HG03025 (cell line): ENCODE data around the gene DNM3.
A peak's percentile ranks its signal among the peaks of the same experiment; 100 is the strongest.

Source experiments
- ATAC-seq: cut with Tn5 transposase; IDR thresholded peaks from one replicate; pipeline ENCODE4 v1.9.1; 2021; ENCODE audit warnings: mild to moderate bottlenecking, moderate library complexity; ENCODE audit not compliant: unreplicated experiment, low FRiP score

Gene DNM3

DNA sequence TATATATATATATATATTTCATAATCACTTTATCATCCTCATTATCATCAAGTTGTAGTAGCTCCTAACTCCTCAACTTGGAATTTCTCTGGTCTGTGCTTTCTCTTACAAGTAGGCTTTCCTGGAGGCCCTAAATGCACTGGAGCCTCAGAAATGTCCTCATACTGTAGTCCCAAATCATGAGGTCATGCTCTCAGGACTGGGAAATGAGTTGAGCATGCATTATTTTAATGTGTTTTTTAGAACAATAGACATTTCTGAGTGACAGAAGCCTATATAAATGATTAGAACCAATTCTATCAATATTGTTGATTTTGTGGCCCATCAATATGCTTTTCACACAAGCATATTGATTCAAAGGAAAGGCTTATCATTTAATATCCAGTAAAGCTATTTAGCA lies 536.3 kb downstream of the DNM3 start:
- no peak for ATAC-seq

DNA sequence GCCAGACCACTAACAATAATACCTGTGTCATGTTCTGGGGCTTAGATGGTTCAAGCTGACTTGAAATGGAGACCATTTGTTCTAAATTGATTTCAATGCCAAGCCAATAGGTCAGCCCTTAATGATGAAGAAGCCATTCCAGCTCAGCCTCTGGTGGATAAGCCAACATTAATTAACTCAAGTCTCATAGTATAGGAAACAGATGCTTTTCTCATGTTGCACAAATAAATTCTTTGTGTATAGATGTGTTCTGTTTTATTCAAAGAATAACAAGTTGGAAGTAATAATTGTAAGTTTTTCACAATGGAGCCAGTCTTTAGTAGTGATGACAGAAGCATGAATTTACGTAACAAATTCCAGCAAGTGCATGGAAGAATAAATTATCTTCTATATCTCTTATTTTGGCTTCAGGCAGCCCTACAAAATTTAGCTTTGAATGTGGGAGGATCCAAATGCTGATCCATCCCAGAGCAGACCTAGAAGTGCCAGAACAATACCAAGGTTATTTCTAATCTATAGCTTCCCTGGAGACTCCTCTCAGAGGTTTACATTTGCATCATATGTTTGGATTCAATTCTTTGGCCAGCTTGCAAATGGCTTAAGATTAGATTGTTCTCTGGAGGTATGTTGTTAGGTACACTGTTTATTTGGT lies 536.9 kb downstream of the DNM3 start:
- no peak for ATAC-seq

DNA sequence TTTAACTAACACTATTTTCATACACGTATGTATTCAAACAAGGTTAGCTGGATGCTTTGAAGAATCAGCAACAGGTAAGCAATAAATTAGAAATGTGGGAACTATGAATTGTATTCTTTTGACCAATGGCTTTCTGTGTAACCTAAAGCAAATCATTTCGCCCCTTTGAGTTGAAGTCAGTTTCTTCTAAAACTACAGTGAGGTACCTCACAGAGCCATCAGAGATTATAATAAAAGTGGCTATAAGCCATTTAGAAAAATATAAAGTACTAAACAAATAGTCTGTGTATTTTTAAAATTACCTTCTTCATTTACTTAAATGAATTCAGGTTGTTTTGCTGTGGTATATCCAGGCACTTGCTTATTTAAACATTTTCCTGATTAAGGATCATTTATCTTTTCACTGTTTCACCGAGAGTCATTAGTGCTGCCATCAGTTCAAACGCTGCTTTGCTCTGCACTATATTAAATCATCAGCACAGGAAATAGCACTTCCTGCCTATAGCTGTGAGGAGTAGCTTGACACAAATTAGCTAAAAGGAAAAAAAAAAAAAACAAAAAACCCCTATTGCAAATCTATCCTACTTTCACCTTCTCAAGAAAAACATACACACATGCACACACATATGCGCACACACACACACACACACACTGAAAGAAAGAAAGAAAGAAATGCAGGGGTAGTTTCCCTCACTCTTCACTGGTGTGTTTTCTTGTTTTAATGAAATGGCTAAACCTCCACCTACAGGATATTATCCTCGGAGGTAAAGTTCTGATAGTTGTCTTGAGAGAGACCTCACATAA lies 539.3 kb downstream of the DNM3 start:
- peak; percentile 79 for ATAC-seq

DNA sequence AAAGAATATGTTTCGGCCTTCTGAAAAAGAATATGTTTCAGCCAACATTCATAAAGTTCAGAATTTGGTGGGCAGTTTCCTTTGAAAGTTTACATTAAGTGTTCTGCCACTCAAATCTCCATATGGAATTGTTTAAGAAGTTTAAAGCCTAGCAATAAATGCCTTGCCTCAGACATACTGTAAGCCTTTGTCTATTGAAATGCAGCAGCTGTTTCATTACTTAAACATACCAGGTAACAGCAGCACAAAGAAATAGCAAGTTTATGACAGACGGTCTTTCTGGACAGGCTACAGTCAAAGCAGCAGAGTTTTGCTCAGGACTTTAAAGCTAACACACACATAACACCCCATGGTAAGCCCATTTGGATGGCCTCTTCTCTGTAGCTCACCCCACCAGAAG lies 540.6 kb downstream of the DNM3 start:
- no peak for ATAC-seq

DNA sequence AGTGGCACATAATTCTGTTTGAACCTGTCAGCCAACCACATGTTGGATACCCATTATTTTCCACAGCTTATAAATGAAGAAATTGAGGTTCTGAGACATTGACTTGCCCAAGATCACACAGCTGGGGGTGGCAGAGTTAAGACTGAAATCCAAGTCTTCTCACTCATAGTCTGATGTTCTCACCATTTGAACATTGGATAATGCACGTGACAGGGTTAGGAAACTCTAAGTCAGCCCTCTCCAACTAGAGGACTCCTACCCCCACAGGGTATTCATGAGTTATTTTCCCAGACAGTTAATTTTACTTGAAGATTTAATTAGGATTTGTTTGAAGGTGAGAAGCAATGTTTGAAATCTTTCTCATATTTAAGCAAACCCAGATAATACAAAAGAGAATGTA lies 541.1 kb downstream of the DNM3 start:
- ATAC-seq: no peak

DNA sequence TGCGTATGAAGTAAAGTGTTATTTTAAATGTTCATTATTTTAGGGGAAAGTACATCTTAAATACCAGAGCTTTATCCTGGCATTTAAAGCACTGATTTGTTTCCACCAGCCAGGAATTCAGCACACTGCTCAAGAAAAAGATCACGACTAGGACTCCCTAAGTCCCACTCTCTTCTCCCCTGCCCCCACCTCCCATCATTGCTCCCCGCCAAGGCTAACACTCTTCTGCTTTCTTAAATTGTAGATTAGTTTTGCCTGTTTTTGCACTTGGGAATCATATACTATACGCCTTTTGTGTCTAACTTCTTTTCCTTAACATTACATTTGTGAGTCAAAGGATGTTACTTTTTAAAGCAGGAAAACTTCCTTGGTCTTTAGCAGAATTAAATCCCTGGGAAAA lies 541.7 kb downstream of the DNM3 start:
- ATAC-seq: no peak

DNA sequence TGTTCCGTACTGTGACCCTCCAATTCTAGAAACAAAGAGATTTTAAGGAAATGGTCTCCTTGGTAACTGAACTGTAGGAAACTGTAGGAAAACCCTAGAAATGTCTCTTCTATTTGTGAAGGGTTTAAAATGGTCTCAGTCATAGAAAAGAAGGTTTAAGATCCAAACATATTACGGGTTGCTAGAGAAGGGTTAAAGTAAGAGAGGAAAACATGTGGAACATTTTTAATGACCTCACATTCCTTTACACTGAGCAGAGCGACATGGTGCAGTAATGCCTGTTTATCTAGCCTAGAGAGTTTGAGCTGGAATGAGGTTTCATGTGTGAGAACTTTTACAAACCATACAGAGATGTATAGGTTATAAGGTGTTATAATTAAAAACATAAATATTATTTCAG lies 542.2 kb downstream of the DNM3 start:
- no peak for ATAC-seq

DNA sequence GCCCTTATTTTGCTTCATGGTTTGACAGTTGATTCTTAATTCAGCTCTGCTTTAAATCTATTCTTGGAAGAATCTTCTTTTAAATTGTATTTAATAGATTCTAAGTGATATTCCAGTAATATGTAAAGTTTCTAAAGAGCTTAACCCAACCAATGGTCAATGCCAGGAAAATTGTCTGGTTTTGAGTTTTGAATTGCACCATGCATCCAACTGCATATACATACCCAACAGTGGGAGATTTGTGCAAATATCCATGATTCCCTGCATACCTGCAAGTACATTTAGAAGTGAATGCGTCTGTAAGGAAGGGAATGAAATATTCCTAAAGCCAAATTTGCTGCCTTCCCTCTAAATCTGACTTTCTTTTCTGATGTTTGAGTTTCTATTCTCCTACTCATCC lies 543.4 kb downstream of the DNM3 start:
- ATAC-seq: no peak

DNA sequence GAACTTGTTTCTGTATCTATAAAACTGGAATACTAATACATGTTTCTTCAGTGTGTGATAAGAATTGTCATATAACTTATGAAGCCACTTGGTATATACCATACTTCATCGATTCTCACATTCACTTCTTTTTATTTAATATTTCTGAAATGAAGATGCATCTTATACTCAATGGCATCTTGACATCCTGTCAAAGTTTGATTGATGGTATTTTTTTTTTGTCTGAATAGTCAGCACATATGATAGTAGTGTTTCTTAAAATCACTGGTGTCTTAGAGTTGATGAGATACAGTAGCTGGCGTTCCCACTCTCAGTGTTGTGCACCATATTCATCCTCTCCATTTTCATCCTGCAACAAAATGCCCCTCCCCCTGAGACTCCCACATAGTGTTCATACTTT lies 544.7 kb downstream of the DNM3 start:
- no peak for ATAC-seq

DNA sequence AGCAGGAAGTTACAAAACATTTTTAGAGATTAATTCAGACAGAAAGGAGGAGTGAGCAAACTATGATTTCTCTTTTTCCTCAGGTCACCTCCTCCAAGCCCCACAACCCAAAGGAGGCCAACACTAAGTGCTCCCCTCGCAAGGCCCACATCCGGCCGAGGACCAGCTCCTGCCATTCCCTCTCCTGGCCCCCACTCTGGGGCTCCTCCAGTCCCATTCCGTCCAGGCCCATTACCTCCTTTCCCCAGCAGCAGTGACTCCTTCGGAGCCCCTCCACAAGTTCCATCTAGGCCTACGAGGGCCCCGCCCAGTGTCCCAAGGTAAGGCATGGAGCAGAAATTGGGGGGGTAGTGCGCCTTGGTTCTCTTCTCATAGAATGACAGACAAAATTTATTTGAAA lies 547.2 kb downstream of the DNM3 start:
- no peak for ATAC-seq

DNA sequence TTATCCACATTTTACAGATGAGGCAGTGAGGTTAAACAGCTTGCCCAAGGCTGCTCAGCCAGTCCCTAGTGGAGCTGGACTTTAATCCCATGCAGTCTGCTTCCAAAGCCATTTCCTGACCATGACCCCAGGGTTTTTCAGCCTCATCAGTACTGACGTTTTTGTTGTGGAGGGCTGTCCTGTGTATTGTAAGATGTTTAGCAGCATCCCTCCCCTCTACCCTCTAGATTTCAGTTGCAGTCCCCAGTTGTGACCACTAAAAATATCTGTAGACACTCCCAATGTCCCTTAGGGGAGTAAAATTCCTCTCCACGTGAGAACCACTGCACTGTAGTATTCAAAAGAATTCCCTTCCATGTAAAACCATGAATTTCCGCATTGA lies 549.0 kb downstream of the DNM3 start:
- no peak for ATAC-seq

DNA sequence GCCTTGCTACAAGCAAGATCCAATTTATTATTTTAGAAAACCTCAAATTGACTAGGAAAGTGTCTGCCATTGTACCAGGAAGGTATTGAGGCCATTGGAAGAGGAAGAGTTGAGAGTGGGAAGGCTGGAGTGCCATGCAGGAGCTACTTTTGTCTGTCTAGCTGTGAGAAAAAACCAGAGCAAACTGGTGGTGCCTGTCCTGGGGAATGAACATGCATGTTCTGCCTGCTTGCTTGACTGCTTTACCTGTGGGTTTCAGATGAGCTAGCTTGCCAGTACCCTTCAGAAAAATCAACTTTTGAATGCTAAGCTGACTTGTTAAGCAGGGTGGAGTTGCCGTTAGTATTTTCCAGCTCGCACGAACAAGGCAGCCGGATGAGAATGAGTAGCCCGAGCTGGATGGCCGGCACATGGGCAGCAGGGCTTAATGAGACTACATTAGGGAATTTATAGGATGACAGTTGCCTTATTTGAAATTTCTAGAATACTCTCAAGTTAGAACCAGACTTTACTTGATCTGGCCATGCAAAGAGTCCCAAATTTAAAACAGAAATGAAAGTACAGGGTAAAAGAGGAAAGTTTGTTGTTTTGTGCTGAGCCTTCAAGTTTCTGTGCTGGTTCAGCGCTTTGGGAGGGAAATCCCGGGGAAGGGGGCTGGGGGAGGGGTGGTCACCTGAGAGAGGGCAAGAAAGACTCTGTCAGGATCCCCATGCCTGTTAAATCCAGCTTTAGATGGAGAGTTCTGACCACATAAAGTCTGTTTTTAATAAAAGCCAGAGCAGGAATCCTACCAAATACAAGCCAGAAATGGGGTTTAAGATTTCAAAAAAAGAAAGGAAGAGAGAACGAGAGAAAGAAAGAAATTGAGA lies 549.6 kb downstream of the DNM3 start:
- peak; percentile 42 for ATAC-seq

DNA sequence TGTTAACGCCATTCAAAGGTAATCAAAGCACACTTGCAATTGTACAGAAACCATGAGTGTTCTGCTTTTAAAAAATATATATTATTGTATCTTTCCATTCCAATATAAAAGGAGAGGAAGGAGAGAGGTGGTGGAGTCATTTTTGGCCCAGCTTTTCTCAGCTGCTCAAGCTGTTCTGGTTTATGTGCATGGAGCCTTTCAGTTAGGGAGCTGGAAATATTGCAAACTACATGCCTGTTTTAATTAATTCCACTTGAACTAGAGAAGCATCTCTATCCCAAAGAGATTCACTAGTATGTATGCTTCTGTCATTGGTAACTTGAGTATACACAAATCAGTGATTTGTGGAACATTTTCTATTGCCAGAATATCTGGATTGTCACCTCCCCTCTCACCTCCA lies 550.7 kb downstream of the DNM3 start:
- no peak for ATAC-seq

DNA sequence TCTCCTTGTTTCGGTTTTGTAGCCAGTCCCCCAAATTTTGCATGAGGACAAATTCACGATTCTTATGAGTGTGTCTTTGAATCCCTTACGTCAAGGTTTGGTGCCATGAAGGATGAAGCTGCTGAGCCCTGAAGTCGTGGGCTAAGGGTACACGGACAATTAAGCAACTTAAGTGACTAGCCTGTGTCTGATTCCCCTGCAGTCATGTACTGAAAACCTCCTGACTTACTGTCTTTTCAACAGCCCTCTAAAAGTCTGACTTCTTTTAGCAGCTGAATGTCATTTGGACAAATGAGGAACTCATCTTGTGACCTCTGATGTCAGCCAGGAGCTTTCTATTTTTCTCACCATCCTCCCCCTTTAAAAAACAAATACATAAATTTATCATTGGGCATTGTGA lies 552.1 kb downstream of the DNM3 start:
- no peak for ATAC-seq

DNA sequence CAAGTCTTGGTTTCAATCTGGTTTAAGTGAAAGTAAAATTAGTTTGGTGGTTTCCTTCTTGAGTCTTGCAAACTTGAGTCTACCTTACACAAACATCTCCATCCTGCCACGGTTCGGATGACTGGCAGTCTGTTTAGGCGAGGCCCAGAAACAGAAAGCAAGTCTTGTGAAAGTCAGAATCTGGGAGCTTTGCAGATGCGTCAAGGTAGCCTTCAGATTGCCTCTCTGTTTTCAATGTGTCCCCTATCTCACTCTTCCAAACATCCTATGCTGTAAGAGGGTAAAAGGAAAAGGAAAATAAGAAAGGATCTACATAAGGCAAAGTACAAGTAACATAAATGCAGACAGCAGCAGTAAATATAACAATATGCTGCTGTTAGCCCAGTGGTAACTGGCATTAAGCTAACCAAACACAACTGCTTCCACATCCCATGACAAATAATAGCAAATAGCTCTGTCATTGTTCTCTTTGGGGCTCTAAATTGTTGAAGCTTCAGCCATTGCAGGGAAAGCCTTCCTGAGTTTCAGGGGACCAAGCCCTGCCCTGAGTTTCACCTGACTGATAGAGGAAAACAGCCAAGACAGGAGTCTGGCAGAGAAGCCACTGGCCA lies 552.9 kb downstream of the DNM3 start:
- ATAC-seq: peak; percentile 85

DNA sequence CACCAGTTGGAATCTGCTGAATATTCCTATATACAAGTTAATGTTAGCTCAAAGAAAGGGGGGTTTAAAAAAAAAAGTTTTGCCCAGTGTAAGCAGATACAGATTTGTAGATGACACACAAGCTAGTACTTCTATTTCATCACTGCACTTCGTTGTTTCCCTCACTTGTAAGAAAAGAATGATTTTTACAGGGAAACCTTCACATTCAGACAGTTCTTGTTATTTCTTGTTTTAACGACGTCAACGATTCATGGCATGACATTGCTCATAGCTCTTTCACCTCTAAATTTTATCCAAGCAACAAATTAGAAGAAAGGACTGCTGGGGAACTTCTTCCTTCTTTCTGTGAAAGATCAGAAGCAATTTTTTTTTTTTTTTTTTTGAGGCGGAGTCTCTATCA lies 553.5 kb downstream of the DNM3 start:
- ATAC-seq: no peak

DNA sequence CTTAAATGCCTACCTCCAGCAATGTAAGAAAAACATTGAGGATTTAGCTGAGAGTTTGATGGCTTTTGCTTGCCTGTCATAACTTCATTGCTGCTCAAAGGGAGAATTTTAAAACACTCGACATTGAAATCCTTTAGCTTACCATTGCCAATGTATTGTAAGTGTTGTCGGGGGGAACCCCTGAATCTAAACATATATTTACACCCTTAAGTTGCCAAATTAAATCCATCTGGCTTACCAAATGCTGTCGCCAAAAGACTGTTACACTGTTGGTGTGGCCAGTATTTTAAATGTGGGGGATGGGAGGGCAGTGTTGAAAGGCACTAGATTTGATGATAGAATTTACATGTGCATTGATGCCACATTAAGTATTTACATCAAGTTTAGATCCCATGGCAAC lies 554.3 kb downstream of the DNM3 start:
- no peak for ATAC-seq

DNA sequence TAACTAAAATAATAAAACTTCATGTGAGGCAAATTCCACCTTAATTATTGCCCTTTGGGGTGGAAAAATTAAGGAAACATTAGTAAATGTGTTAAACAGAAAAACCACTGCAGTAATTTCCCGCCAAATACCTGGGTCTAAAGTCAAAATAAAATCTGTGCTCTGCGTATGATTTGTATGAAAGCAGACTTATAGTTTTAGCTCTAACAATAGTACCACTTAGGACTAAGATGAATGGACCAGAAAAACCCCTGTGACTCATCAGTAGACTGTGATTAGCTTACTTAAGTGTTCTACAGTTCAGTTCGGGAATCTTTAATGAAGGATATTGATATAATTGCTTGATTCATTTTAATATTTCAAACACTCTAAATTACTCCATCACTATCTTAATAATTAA lies 555.9 kb downstream of the DNM3 start:
- no peak for ATAC-seq

DNA sequence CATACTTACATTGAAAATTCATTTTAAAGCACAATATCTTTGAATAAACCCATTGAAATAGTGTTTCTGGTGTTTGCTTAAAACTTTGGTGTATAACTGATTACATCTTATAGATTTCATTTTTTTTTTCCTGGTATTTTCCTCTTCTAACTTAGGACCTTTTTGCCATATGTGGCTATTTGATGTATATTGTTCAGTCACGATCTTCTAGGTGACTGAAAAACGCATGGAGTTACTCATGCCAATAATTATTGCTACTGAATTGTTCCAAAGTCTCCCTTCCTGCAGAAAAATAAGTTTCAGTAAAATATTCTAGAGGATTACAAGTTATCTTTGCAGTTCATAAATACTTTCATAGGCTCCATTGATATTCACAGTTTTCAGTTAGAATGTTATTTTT lies 556.3 kb downstream of the DNM3 start:
- ATAC-seq: no peak

DNA sequence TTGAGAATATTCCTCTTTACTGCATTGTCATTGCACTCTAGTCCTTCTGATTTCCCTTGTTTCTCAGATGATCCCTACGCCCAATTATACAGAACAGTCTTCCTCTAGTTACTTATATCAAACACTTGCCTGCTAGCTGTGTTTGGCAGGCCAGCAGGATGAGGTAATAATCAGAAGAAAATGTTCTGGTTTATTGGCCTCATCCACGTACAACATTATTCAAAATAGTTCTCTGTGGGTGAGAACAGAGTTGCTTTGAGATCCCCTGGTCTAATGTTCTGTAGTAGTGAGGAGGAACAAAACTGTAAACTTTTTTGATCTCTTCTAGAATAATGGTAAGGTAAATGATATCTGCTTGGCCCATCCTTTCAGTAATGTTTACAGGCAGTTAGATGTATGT lies 556.9 kb downstream of the DNM3 start:
- ATAC-seq: no peak
